ENCODE data around the gene STXBP6. TPM values are rescaled to one million over a fixed set of nuclear protein-coding genes. Genes with fewer than 3 reads are reported as not detected.

Gene STXBP6
- total RNA-seq, 1 donor from 2014 or later: not detected

DNA sequence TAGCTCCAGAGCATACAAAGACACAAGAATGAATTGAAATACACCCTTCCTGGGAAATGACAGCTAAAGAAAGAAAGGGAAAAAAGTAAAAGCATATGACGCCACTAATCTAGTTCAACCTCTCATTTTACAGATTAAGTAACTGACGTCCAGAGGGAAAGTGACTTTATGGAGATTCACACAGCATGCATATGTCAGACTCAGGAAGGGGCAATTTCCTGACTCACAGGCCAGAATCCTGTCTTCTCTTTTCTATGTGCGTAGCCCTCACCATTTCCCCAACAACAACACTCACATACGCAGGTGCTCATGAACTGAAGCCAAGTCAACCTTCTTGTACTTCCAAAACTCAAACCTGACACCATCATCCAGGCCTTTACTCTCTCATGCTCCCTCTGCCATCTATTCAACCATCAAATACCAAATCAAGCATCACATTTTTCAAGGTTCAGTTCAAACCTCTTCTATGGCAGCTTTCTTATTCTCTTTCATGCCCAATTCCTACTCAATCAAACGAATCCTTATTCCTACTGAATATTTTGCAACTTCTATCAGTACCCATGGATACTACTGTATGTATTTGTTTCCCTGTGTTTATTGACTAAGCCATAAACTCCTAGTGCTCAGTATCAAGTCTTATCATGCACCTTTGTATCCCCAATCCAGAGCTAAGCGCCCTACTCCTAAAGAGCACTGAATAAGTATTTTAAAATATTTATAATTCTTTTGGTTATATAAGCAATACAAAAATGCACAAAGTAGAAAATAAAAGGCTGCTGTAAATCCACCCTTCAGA, 52.8 kb downstream of the STXBP6 start:
- DNase-seq: no peak
- Mint-ChIP-seq H3K27me3 (no peaks in the 10 kb centered on the region), H3K27ac (no peak overlapping the region), H3K36me3 (ENCODE audit: low read depth) (no peaks in the 10 kb centered on the region), H3K4me3 (no peak overlapping the region), H3K9me3 (no peaks in the 10 kb centered on the region), H3K4me1 (no peaks in the 10 kb centered on the region)
- intact Hi-C loops (cut with micrococcal nuclease): no loop called here

DNA sequence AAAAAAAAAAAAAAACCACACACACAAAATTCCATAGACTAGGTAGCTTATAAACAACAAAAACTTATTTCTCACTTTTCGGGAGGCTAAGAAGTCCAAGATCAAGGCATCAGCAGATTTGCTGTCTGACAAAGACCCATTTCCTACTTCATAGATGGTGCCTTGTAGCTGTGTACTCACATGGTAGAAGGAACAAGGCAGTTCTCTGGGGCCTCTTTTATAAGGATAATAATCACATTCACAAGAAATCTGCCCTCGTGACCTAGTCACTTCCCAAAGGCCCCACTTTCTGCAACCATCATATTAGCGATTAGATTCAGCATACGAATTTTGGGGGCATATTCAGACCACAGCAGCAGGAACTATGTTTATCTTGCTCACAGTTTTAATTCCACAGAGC, 54.9 kb downstream of the STXBP6 start:
- Mint-ChIP-seq H3K4me3 (no peak overlapping the region), H3K27me3 (no peaks in the 10 kb centered on the region), H3K36me3 (ENCODE audit: low read depth) (no peaks in the 10 kb centered on the region), H3K9me3 (no peaks in the 10 kb centered on the region), H3K4me1 (no peaks in the 10 kb centered on the region), H3K27ac (no peak overlapping the region)
- no peak for DNase-seq
- intact Hi-C loops (cut with micrococcal nuclease): no loop called here

DNA sequence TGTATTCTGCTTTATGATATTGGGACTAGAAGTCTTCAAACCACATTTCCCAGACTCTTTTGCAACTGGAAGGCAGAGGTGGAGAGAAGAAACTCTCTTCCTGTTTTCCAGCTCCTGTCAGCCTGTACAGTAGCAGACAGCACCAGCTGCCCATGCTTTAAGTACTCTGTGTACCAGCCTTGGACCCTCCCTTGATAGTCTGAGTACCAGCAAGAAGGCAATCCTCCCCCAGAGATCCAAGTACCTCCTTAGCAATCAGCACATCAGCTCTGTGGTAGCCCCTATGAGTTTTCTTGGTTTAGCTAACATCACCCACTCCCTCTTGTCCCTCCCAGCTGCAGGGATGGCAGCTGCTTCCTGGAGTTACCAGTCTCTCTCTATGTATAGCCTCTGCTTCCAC, 56.3 kb downstream of the STXBP6 start:
- intact Hi-C loops (cut with micrococcal nuclease): no loop called here
- Mint-ChIP-seq H3K9me3 (no peaks in the 10 kb centered on the region), H3K27ac (no peak overlapping the region), H3K4me1 (no peaks in the 10 kb centered on the region), H3K4me3 (no peak overlapping the region), H3K27me3 (no peaks in the 10 kb centered on the region), H3K36me3 (ENCODE audit: low read depth) (no peaks in the 10 kb centered on the region)
- DNase-seq: no peak

DNA sequence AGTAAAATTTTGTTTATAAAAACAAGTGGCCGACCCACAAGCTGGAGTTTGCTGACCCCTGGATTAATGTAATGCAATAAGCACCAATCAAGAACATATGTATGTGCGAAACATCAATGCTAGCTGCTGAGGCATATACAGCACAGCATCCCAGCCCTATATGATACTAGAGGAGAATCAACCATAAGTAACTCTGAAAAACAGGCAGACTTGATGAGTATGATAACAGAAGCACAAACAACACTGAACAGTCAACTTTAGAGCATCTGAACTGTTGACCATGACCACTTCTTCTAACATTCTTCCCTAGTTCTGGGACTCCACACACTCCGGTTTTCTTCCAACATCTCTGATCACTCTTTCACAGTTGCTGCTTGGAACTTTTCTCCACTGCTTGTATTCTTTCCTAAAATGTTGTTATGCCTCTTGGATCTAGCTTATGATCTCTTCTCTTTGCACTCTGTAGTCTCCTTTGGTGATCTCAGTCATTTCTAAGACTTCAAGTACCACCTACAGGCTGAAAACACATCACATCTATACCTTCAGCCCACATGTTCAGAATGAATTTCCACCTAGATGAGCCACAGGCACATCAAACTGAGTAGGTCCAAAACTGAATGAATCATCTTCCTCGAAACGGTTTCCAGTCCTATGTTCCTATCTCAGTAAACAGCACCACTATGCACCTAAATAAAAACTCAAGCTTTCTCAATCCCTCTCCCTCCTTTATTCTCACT, 57.2 kb downstream of the STXBP6 start:
- no peaks in the 10 kb centered on the region for H3K9me3 Mint-ChIP-seq
- no peak overlapping the region for H3K27ac Mint-ChIP-seq
- intact Hi-C loops (cut with micrococcal nuclease): no loop called here
- no peaks in the 10 kb centered on the region for H3K27me3 Mint-ChIP-seq
- H3K36me3 Mint-ChIP-seq (ENCODE audit: low read depth): no peaks in the 10 kb centered on the region
- no peaks in the 10 kb centered on the region for H3K4me1 Mint-ChIP-seq
- H3K4me3 Mint-ChIP-seq: no peak overlapping the region
- DNase-seq: no peak

- no peaks in the 10 kb centered on the region for H3K36me3 Mint-ChIP-seq (ENCODE audit: low read depth)
- DNase-seq: no peak
- H3K27ac Mint-ChIP-seq: no peak overlapping the region
- H3K9me3 Mint-ChIP-seq: no peaks in the 10 kb centered on the region
- no peak overlapping the region for H3K4me3 Mint-ChIP-seq
- intact Hi-C loops (cut with micrococcal nuclease): no loop called here
- no peaks in the 10 kb centered on the region for H3K27me3 Mint-ChIP-seq
- no peaks in the 10 kb centered on the region for H3K4me1 Mint-ChIP-seq
Observed at GRCh38 chr14:24991821-24992220, 58.1 kb downstream of the STXBP6 start.

GRCh38 chr14:24991288-24991687, 58.7 kb downstream of the STXBP6 start:
- no peak for DNase-seq
- intact Hi-C loops (cut with micrococcal nuclease): no loop called here
- no peaks in the 10 kb centered on the region for H3K4me1 Mint-ChIP-seq
- H3K36me3 Mint-ChIP-seq (ENCODE audit: low read depth): no peaks in the 10 kb centered on the region
- H3K27me3 Mint-ChIP-seq: no peaks in the 10 kb centered on the region
- H3K9me3 Mint-ChIP-seq: no peaks in the 10 kb centered on the region
- H3K4me3 Mint-ChIP-seq: no peak overlapping the region
- no peak overlapping the region for H3K27ac Mint-ChIP-seq

GRCh38 chr14:24990773-24991172, 59.2 kb downstream of the STXBP6 start:
- no peaks in the 10 kb centered on the region for H3K9me3 Mint-ChIP-seq
- no peak overlapping the region for H3K27ac Mint-ChIP-seq
- H3K4me3 Mint-ChIP-seq: no peak overlapping the region
- no peaks in the 10 kb centered on the region for H3K36me3 Mint-ChIP-seq (ENCODE audit: low read depth)
- H3K4me1 Mint-ChIP-seq: no peaks in the 10 kb centered on the region
- H3K27me3 Mint-ChIP-seq: no peaks in the 10 kb centered on the region
- no peak for DNase-seq
- intact Hi-C loops (cut with micrococcal nuclease): no loop called here

DNA sequence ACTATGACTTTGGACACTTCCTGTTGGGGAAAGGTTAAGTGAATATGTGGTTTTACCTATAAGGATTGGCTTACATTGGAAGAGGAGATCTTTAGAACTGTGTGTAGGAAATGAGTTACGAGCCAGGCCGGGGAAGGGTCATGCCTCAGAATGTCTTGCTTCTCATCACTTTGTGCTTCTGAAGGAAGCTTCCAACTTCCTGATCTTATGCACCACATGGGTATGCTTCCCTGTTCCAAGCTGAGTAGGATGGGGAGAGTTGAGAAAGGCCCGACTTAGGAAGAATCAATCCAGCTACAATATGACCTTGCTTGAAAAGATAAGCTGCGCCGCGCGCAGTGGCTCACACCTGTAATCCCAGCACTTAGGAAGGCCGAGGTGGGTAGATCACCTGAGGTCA, 59.9 kb downstream of the STXBP6 start:
- H3K4me1 Mint-ChIP-seq: no peaks in the 10 kb centered on the region
- no peak overlapping the region for H3K27ac Mint-ChIP-seq
- H3K27me3 Mint-ChIP-seq: no peaks in the 10 kb centered on the region
- DNase-seq: no peak
- H3K9me3 Mint-ChIP-seq: no peaks in the 10 kb centered on the region
- H3K4me3 Mint-ChIP-seq: no peak overlapping the region
- intact Hi-C loops (cut with micrococcal nuclease): no loop called here
- no peaks in the 10 kb centered on the region for H3K36me3 Mint-ChIP-seq (ENCODE audit: low read depth)

DNA sequence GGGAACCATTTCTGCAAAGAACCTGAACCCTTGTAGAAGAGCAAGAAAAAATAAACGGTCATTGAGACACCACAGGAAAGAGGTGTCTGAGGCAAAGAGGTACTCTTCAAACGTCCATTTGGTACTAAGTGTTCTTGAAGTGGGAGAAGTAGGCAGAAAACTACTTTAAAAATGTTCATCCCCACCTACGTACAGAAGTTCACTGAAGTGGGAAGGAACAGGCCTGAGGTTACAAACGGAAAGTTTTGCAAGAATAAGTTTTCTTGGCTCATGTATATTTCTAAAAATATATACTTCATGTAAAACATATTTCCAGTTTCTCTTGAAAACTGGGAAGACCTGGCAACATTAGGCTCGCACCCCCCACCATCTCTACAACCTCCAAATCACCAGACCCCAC, 61.2 kb downstream of the STXBP6 start:
- Mint-ChIP-seq H3K27me3 (peaks cover 3% of the 10 kb centered on the region), H3K4me3 (no peak overlapping the region), H3K4me1 (no peaks in the 10 kb centered on the region), H3K9me3 (no peaks in the 10 kb centered on the region), H3K27ac (no peak overlapping the region), H3K36me3 (ENCODE audit: low read depth) (no peaks in the 10 kb centered on the region)
- intact Hi-C loops (cut with micrococcal nuclease): no loop called here
- no peak for DNase-seq

GRCh38 chr14:24986206-24986893, 63.6 kb downstream of the STXBP6 start:
- Mint-ChIP-seq H3K4me1 (no peaks in the 10 kb centered on the region), H3K4me3 (no peak overlapping the region), H3K9me3 (no peaks in the 10 kb centered on the region), H3K36me3 (ENCODE audit: low read depth) (no peaks in the 10 kb centered on the region), H3K27ac (no peak overlapping the region), H3K27me3 (peaks cover 3% of the 10 kb centered on the region)
- no peak for DNase-seq
- intact Hi-C loops (cut with micrococcal nuclease): no loop called here

- Mint-ChIP-seq H3K4me3 (no peak overlapping the region), H3K4me1 (no peaks in the 10 kb centered on the region), H3K36me3 (ENCODE audit: low read depth) (no peaks in the 10 kb centered on the region), H3K27me3 (peaks cover 3% of the 10 kb centered on the region), H3K9me3 (no peaks in the 10 kb centered on the region), H3K27ac (no peak overlapping the region)
- no peak for DNase-seq
- intact Hi-C loops (cut with micrococcal nuclease): no loop called here
Observed at GRCh38 chr14:24984846-24985589, 64.9 kb downstream of the STXBP6 start.

GRCh38 chr14:24982472-24983155, 67.3 kb downstream of the STXBP6 start:
- Mint-ChIP-seq H3K27ac (no peak overlapping the region), H3K9me3 (no peaks in the 10 kb centered on the region)
- intact Hi-C loops (cut with micrococcal nuclease): no loop called here

DNA sequence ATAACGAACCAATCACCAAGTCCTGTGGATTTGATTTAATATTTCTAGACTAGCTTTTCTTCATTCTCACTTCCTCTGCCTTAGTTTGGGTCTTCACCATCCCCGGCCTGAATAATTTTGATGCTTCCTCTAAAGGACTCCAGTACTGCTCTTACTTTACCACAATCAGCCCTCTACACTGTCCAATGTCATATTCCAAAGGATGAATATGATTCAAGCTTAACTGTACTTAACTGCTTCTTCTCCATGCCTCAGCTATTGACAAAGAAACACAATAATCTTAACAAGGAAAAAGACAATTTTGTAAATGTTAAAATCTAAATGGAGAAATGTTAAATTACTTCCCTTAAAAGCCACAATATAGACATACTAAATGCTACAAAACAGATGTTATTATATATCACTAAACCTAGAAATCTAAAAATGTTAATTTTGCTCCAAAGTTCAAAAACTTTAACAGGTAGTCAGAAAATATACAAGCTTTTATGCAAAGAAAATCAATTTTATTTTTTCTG, 70.2 kb downstream of the STXBP6 start:
- no peaks in the 10 kb centered on the region for H3K9me3 Mint-ChIP-seq
- H3K27ac Mint-ChIP-seq: no peak overlapping the region
- no peaks in the 10 kb centered on the region for H3K4me1 Mint-ChIP-seq
- intact Hi-C loops (cut with micrococcal nuclease): no loop called here
- no peaks in the 10 kb centered on the region for H3K36me3 Mint-ChIP-seq (ENCODE audit: low read depth)
- DNase-seq: no peak
- peaks cover 5% of the 10 kb centered on the region for H3K27me3 Mint-ChIP-seq
- no peak overlapping the region for H3K4me3 Mint-ChIP-seq

More at GRCh38 chr14:24982472-24983155, 67.3 kb downstream of the STXBP6 start:
- no peak for DNase-seq
- H3K4me1 Mint-ChIP-seq: no peaks in the 10 kb centered on the region
- no peak overlapping the region for H3K4me3 Mint-ChIP-seq
- no peaks in the 10 kb centered on the region for H3K36me3 Mint-ChIP-seq (ENCODE audit: low read depth)
- H3K27me3 Mint-ChIP-seq: peaks cover 5% of the 10 kb centered on the region

Measured in activated CD4-positive, alpha-beta T cell treated with anti-CD3 and anti-CD28 coated beads, Interleukin-2, amount 10 ng/mL, durations not matched to agents 24 days and 14 days (primary cell).